ENCODE data around the gene UPF3A. TPM values are rescaled to one million over a fixed set of nuclear protein-coding genes. Genes with fewer than 3 reads are reported as not detected.
"Not testable (repeated sequence)": the region's sequence is repeated elsewhere in the genome, so short reads cannot be mapped to it uniquely, and the experiment has no call there.

The UPF3A gene
- total and polyA plus RNA-seq, 10 of the 15 experiments (the other 5 are each of a cell fraction or from before 2014, with no cell fraction given): 18.6 to 61.5 (median 43.3) TPM

DNA sequence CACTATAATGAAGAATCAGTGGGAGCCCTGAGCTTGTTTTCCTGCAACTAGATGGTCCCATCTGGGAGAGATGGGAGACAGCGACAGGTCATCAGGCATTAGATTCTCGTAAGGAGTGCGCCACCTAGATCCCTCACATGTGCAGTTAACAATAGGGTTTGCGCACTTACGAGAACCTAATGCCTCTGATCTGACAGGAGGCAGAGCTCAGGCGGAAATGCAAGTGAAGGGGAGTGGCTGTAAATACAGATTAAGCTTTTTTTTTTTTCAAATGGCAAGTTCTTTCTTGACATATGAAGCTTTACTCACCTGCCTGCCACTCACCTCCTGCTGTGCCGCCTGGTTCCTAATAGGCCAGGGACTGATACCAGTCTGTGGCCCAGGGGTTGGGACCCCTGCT lies 32.3 kb upstream of the UPF3A start (continued):
- TF ChIP-seq, protein P1, sequence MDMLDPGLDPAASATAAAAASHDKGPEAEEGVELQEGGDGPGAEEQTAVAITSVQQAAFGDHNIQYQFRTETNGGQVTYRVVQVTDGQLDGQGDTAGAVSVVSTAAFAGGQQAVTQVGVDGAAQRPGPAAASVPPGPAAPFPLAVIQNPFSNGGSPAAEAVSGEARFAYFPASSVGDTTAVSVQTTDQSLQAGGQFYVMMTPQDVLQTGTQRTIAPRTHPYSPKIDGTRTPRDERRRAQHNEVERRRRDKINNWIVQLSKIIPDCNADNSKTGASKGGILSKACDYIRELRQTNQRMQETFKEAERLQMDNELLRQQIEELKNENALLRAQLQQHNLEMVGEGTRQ (IDR thresholded peaks at IDR 0.05; ENCODE audit: borderline replicate concordance, low read depth, low read length): no peak
- TF ChIP-seq GABPA (IDR thresholded peaks at IDR 0.05; ENCODE audit: low read depth) (no peak), SMARCA5 (IDR thresholded peaks at IDR 0.05) (no peak)

DNA sequence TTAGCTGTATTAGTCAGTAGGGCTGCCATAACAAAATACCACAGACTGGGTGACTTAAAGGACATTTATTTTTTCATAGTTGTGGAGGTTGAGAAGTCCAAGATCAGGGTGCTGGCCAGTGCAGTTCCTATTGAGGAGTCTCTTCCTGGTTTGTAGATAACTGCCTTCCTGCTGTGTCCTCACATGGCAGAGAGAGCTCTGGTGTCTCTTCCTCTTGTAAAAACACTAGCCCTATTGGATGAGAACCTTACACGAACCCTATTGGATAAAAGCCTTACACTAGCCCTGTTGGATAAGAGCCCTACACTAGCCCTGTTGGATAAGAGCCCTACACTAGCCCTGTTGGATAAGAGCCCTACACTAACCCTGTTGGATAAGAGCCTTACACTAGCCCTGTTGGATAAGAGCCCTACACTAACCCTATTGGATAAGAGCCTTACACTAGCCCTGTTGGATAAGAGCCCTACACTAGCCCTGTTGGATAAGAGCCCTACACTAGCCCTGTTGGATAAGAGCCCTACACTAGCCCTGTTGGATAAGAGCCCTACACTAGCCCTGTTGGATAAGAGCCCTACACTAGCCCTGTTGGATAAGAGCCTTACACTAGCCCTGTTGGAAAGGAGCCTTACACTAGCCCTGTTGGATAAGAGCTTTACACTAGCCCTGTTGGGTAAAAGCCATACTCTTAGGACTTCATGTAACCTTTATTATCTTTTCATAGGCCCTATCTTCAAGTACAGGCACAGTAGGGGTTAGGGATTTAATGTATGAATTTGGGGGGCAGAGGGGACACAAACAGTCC lies 29.6 kb upstream of the UPF3A start:
- in situ Hi-C loops (cut with MboI); H3K4me3 ChIP-seq; H4K20me1 ChIP-seq (ENCODE audit: control insufficient read depth, insufficient read depth); RAD21 ChIA-PET (ENCODE audit: unreplicated experiment); H3K4me2 ChIP-seq (ENCODE audit: control insufficient read depth, insufficient read depth); H3K27me3 ChIP-seq (replicated peaks in 1 of 2; ENCODE audit: control insufficient read depth in 2 of 2, insufficient read depth in 2 of 2, low read length in 1 of 2); H2AFZ ChIP-seq (ENCODE audit: control insufficient read depth, low read depth, low read length); BruUV-seq (replicated peaks); H3K79me2 ChIP-seq (ENCODE audit: control insufficient read depth, insufficient read depth, low read length); H3K9me3 ChIP-seq (replicated peaks; ENCODE audit: control insufficient read depth, insufficient read depth, low read length); DNase-seq (ENCODE audit: low read depth, low spot score); CTCF ChIA-PET; H3K4me1 ChIP-seq (ENCODE audit: control insufficient read depth, insufficient read depth, low read length); H3K27ac ChIP-seq (ENCODE audit: control insufficient read depth, insufficient read depth); ATAC-seq; H3K9ac ChIP-seq (ENCODE audit: control insufficient read depth, insufficient read depth, low read length); FAIRE-seq; POLR2A ChIA-PET; intact Hi-C loops (cut with micrococcal nuclease; ENCODE audit: unreplicated experiment): not testable (repeated sequence)
- 35% methylated on average over 1 of the region's 1 CpG for WGBS (ENCODE audit: insufficient coverage, insufficient replicate concordance, low lambda C conversion rate, missing lambda C conversion rate)
- SMC1A ChIA-PET (ENCODE audit: uncharacterized antibody, unreplicated experiment): interaction anchor here (1.3 to 1.4 kb wide), 2 partner anchors 16 to 89 kb away, joined by 3 to 4 read pairs; no protein-coding TSS in a partner anchor
- H3K36me3 ChIP-seq (ENCODE audit: control insufficient read depth in 2 of 2, insufficient read depth in 2 of 2, low read length in 1 of 2): peaks cover 2 to 38% of the 10 kb centered on the region in 2 experiments; a peak in 3 of 4 replicates

DNA sequence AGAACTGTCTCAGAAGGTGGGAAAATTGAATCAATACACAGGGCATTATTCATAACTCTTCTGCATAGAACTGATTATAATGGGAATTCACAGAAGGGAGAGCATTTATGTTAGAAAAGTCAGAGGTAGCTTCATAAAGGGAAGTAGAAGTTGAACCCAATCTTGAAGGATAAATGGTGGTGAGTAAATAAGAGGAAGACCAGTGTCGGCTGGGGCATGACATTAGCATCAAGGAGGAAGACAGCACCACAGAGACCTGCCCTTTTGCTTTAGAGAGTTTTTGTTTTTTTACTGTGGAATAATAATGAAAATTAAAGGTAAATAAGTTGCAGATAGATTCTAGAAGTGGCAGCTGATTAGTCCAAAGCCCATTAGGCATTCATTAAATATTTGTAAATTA lies 24.9 kb upstream of the UPF3A start:
- Histone ChIP-seq H4K20me1 (ENCODE audit: control insufficient read depth, insufficient read depth) (no peaks in the 10 kb centered on the region), H3K27ac (ENCODE audit: control insufficient read depth, insufficient read depth) (no peak overlapping the region), H3K9me3 (replicated peaks; ENCODE audit: control insufficient read depth, insufficient read depth, low read length) (no peaks in the 10 kb centered on the region), H3K27me3 (replicated peaks in 1 of 2; ENCODE audit: control insufficient read depth in 2 of 2, insufficient read depth in 2 of 2, low read length in 1 of 2) (no peaks in the 10 kb centered on the region), H3K4me1 (ENCODE audit: control insufficient read depth, insufficient read depth, low read length) (peaks cover 21% of the 10 kb centered on the region), H3K9ac (ENCODE audit: control insufficient read depth, insufficient read depth, low read length) (no peak overlapping the region), H3K4me2 (ENCODE audit: control insufficient read depth, insufficient read depth) (no peak overlapping the region), H3K36me3 (ENCODE audit: control insufficient read depth in 2 of 2, insufficient read depth in 2 of 2, low read length in 1 of 2) (peaks cover 3 to 49% of the 10 kb centered on the region in 2 experiments), H3K4me3 (no peak overlapping the region), H2AFZ (ENCODE audit: control insufficient read depth, low read depth, low read length) (no peak overlapping the region), H3K79me2 (ENCODE audit: control insufficient read depth, insufficient read depth, low read length) (no peaks in the 10 kb centered on the region)
- ChIA-PET CTCF (no interaction called here), RAD21 (ENCODE audit: unreplicated experiment) (no interaction called here), SMC1A (ENCODE audit: uncharacterized antibody, unreplicated experiment) (interaction anchor here (0.5 to 1.0 kb wide), 2 partner anchors 16 to 83 kb away, joined by 3 read pairs; no protein-coding TSS in a partner anchor), POLR2A (no interaction called here)
- in situ Hi-C loops (cut with MboI) (no loop called here), intact Hi-C loops (cut with micrococcal nuclease; ENCODE audit: unreplicated experiment) (no loop called here)
- no TSS peak for BruUV-seq (replicated peaks)
- no peak for FAIRE-seq
- DNase-seq (ENCODE audit: low read depth, low spot score): no peak
- WGBS (ENCODE audit: insufficient coverage, insufficient replicate concordance, low lambda C conversion rate, missing lambda C conversion rate): 0% methylated on average over 1 of the region's 1 CpG
- no peak for ATAC-seq
- TF ChIP-seq ZNF622 (IDR thresholded peaks at IDR 0.05): no peak
- TF ChIP-seq, protein P2, sequence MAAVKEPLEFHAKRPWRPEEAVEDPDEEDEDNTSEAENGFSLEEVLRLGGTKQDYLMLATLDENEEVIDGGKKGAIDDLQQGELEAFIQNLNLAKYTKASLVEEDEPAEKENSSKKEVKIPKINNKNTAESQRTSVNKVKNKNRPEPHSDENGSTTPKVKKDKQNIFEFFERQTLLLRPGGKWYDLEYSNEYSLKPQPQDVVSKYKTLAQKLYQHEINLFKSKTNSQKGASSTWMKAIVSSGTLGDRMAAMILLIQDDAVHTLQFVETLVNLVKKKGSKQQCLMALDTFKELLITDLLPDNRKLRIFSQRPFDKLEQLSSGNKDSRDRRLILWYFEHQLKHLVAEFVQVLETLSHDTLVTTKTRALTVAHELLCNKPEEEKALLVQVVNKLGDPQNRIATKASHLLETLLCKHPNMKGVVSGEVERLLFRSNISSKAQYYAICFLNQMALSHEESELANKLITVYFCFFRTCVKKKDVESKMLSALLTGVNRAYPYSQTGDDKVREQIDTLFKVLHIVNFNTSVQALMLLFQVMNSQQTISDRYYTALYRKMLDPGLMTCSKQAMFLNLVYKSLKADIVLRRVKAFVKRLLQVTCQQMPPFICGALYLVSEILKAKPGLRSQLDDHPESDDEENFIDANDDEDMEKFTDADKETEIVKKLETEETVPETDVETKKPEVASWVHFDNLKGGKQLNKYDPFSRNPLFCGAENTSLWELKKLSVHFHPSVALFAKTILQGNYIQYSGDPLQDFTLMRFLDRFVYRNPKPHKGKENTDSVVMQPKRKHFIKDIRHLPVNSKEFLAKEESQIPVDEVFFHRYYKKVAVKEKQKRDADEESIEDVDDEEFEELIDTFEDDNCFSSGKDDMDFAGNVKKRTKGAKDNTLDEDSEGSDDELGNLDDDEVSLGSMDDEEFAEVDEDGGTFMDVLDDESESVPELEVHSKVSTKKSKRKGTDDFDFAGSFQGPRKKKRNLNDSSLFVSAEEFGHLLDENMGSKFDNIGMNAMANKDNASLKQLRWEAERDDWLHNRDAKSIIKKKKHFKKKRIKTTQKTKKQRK (IDR thresholded peaks at IDR 0.05; ENCODE audit: low read depth, low read length): no peak
- TF ChIP-seq ESRRA (IDR thresholded peaks at IDR 0.05; ENCODE audit: low read length): no peak
- no peak for TF ChIP-seq IRF4 (IDR thresholded peaks at IDR 0.05; ENCODE audit: low read depth, low read length)
- no peak for TF ChIP-seq MEF2B (IDR thresholded peaks at IDR 0.05; ENCODE audit: partially characterized antibody, poor library complexity, severe bottlenecking)
- TF ChIP-seq ZNF24 (IDR thresholded peaks at IDR 0.05): no peak
- TF ChIP-seq SUPT20H (IDR thresholded peaks at IDR 0.05; ENCODE audit: borderline replicate concordance, control insufficient read depth, low read depth, low read length): no peak
- TF ChIP-seq FOXM1 (IDR thresholded peaks at IDR 0.05; ENCODE audit: low read depth, low read length): no peak
- TF ChIP-seq NFIC (IDR thresholded peaks at IDR 0.05; ENCODE audit: low read depth, low read length): no peak

All from GM12878 (cell line).